ENCODE measurements around the gene RPS10.
"Not testable (repeated sequence)": the region's sequence is repeated elsewhere in the genome, so short reads cannot be mapped to it uniquely, and the experiment has no call there.

The RPS10 gene

DNA sequence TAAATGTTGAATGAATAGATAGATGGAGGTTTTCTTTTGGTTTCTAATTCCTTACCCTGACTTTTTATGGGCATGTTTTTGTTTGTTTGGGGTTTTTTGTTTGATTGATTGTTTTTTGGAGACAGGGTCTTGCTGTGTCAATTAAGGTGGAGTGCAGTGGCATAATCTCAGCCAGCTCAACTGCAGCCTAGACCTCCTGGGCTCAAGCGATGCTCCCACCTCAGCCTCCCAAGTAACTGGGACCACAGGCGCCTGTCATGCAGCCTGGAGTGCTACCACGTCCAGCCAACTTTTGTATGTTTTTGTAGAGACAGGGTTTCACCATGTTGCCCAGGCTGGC lies 31.9 kb downstream of the RPS10 start:
- in situ Hi-C loops (cut with HindIII; ENCODE audit: low sequenced_read_pairs), result no loop called here

DNA sequence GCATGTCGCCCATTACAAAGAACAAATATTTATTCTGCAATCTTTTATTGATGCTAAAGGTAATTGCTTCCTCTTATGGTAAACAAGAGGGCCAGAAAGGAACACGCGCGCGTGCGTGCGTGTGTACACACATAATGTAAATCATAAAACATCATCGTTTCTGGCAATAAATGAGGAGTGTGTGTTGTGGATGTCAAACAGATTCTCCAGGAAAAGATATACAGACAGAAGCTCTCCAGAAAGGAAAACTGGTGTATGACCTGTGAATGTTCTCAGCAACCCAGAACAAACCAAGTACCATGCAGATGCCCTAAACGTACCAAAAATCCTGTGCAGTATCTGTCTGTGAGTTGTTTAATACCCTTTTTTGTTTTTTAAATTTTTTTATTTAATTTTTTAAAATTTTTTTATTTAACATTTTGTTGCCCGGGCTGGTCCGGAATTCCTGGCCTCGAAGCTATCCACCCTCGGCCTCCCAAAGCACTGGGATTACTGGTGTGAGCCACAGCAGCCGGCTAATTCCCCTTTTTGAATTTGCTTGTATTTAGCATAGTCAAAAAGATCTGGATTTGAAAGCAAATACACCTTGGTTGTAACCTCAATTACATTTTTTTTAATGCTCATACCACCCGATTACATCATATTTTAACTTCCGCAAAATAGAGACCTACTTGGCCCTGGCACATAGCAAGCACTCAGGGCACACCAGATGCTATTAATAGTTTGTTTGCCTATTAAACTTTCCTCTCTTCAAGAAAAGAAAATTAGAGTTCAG lies 32.5 kb downstream of the RPS10 start:
- in situ Hi-C loops (cut with HindIII; ENCODE audit: low sequenced_read_pairs), result no loop called here

DNA sequence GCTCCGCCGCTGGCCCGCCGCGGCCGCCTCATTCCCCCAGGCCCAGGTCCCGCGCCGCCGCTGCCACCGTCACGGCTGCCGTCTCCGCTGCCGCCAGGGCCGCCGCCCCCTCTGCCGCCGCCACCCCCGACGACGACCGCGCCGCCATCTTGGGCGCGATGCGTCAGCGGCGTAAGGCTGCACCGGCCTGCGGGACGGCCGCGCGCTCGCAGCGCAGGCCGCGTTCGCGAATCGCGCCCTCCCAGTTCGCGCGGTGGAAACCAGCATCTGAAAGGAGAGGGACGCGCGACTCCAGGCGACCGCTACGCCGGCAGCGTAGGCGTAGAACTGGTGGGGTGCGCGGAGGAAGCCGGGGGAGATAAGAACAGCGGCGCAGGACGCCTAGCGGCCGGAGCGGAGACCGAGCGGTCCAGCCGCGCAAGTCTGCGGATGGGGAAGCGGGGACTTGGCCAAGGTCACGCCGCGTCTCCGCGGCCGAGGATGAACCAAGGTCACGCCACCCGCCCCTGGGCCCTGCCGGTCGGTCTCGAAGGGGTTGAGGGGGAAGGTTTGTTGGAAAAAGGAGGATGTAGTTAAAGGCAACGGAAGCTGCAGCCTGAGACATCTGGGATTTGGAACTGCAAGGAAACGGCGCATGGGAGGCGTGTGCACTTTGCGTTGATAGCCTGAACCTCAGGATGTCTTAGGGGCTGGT lies 33.2 kb downstream of the RPS10 start, which contains the start of gene NUDT3:
TSS of gene NUDT3 (minus strand) at position 173 of the 694 bp plus-strand sequence. CDS start 307 bp downstream, outside the sequence.
- in situ Hi-C loops (cut with HindIII; ENCODE audit: low sequenced_read_pairs), result no loop called here

DNA sequence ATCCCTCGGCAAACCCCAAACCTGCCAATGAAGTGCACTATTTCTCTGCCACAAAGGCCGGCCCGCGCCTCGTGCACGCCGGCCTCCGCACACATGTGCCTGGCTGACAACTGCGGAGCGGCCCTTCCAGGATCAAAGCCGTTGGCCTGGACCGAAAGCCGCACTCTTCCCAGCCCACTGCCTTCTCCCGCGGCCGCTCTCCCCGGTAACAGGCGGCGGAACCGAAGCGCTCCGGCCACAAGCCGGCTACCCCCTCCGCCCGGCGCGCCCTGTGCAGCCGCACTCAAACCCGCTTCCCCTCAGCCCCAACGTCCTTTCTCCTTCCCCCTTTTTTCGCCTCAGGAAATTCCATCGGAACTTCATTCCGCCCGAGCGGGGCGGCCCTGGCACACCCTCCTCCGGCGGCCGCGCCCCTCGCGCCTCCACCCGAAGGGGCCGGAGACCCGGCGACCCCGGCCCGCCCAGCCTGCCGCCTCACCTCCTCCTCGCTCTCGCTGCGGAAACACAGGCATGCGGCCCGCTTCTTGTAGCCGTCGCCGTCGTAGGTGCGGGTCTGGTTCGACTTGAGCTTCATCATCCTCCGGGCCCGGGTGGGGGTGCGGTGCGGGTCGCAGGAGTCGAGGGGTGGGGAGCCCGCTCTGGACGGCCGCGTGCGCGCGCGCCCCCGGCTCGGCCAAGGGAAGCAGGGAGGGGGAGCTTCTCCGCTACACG lies 33.9 kb downstream of the RPS10 start:
- in situ Hi-C loops (cut with HindIII; ENCODE audit: low sequenced_read_pairs), result no loop called here

DNA sequence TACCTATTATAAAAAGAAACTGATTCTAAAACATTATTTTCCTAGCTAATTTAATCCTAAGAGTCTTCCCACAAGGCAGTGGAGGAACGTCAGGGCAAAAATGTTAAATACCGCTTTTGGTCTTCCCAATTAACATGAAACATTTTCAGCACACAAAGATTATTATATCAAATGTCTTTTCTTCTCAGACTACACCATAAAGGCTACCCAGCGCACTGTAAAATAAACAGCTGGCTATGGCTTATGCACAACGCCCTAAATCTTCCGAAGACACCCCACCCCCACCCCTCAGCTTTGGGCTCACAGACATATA lies 34.4 kb downstream of the RPS10 start:
- in situ Hi-C loops (cut with HindIII; ENCODE audit: low sequenced_read_pairs), result no loop called here

DNA sequence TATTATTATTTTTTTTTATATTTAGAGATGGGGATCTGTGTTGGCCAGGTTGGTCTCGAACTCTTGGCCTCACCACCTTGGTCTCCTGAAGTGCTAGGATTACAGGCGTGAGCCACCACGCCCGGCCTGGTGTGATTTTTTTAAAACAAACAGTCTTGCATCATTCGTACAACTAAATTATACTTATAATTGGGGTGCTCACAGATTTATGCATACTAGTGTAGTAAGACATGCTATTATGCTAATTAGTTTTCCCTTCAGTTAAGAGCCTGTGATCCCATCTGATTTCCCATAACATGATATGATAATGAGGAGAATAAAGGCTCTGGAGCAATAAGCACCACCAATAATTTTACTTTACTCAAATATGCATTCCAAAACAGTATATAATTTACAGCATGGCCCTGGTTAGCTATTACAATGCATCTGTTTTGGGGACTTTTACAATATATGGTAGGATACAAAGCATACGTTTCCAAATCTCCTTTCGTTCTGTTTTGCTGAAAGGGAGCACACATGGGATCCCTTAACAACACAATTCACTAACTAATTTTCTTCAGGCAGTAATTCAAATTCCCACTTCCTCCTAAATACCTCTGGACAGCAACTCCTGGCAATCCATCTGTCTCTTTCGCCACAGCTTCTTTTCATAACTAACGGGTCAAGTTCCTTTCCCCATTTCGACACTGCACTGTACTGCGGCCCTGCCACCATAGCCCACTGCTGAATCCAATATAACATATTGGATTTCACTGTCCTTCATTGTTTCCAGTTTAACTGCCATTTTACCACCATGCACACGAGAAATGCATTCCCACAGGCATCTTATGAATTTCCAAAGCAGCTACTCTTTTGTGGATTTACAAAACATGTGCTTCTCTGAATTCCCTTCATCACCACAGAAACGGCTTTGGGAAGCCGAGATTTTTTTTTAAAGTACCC lies 35.1 kb downstream of the RPS10 start:
- in situ Hi-C loops (cut with HindIII; ENCODE audit: low sequenced_read_pairs), result no loop called here

DNA sequence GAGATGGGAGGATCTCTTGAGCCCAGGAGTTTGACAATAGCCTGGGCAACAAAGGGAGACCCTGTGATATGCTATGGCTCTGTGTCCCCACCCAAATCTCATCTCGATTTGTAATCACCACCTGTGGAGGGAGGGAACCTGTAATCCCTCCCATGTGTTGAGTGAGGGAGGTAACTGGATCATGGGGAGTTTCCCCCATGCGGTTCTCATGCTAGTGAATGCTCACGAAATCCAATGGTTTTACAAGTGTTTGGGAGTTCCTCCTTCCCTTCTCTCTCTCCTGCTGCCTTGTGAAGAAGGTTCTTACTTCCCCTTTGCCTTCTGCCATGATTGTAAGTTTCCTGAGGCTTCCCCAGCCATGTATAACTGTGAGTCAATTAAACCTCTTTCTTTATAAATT lies 36.8 kb downstream of the RPS10 start:
- in situ Hi-C loops (cut with HindIII; ENCODE audit: low sequenced_read_pairs), result no loop called here

DNA sequence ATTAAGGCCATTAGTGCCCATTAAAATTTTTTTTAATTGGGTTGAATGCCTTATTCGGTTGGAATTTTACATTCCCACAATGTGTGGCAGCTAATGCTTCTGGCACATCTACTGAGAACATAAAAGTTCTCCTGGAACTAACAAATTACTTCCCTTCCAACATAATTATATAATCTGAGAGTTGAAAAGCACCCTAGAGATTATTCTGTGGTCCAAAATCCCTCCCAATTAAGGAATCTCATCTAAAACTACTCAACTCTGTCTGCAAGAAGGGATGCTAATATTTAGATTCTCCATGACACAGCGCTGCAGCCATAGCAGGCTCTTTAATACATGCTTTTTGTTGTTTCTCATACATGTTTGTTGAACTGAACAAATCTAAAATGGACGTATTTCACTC lies 37.4 kb downstream of the RPS10 start:
- in situ Hi-C loops (cut with HindIII; ENCODE audit: low sequenced_read_pairs), result no loop called here

DNA sequence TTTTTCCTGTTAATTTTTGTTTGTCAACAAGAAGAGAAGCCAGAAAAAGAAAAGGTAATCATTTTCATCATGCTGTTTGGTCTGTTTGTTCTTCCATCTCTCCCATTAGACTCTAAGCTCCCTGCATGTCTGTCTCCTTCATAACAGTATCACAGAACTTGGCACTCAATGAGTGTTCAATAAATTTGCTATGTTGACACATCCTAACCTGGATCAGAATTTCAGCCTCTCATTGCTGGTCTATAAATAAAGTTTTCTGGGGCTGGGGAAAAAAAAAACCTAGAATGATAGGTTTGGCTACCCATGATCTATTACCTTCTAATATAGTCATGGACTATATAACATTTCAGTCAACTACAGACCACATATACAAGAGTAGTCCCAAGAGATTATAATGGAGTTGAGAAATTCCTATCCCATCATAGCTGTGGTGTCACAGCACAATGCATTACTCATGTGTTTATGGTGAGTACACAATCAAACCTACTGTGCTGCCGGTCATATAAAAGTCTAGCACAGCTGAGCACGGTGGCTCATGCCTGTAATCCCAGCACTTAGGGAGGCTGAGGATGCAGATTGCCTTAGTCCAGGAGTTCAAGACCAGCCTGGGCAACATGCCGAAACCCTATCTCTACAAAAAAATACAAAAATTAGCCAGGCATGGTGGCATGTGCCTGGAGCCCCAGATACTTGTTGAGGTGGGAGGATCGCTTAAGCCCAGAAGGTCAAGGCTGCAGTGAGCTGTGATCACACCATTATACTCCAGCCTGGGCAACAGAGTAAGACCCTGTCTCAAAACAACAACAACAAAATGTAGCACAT lies 39.3 kb downstream of the RPS10 start:
- in situ Hi-C loops (cut with HindIII; ENCODE audit: low sequenced_read_pairs), result no loop called here

DNA sequence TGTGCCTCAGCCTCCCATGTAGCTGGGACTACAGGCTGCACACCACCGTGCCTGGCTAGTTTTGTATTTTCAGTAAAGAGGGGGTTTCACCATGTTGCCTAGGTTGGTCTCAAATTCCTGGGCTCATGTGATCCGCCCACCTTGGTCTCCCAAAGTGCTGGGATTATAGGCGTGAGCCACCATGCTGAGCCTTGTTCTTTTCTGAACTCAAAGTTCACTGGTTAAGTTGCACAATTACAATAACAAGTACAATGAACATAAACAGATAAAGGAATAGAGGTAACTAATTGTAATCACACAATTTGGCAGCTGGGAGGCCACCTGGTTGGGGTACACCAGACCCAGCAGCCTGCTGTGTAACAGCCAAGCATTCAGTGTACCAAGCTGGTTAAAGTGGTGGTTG lies 40.1 kb downstream of the RPS10 start:
- in situ Hi-C loops (cut with HindIII; ENCODE audit: low sequenced_read_pairs), result no loop called here

DNA sequence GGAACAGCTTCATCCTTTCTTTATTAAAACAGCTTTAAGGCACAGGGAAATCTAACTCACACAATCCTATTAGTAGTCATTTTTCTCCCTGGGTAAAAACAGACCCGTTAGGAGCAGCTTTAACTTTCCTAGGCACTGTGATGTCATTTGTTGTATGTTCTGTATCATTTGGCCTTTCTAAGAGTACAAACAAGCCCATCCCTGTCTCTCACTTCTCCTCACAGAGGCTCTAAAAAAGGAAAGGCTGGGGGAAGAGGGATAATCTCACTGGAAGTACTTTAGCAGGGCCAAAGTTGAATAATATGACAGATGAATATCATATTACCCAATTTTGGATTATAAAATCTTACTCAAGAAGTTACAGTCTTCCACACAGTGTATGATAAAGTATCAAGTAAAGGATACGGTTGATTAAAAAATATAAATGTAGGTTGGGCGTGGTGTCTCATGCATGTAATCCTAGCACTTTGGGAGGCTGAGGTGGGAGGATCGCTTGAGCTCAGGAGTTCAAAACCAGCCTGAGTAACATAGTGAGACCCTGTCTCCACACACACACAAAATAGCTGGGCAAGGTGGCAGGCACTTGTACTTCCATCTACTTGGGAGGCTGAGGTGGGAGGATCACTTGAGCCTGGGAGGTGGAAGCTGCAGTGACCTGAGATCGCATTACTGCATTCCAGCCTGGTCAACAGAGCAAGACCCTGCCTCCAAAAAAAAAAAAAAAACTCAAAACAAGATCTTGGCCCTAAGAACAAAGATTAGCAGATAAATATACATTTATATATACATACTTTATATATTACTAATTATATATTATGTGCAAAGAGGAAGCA lies 41.3 kb downstream of the RPS10 start:
- in situ Hi-C loops (cut with HindIII; ENCODE audit: low sequenced_read_pairs), result no loop called here

DNA sequence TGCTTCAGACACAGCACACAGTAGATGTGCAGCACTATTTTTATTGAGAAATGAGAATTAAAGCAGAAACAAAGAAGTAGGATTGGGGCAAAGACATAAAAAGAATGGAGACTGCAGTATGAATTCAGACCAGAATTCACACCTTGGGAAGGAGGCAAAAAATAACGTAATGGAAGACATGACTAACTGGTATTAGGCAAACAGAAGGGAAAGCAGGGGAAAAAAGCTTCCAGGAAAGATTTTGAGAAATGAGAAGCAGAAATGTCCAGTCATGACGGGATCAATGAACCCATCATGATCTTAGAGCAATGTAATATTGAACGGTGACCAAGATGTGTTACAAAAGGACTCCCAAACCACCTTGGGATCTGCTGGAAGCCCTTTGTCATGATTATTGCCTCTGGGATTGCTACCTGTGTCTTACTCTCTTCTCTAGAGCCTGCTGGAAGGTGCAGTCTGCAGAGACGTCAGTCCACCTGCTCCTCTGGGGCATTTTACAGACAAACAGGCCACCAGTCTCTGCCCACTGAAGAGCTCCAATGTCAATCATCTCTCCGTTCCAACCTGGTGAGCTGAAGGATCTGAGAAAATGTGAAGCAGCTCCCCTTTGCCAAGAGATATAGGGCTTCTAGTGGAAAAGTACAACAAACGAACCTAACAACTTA lies 42.1 kb downstream of the RPS10 start:
- in situ Hi-C loops (cut with HindIII; ENCODE audit: low sequenced_read_pairs), result no loop called here

DNA sequence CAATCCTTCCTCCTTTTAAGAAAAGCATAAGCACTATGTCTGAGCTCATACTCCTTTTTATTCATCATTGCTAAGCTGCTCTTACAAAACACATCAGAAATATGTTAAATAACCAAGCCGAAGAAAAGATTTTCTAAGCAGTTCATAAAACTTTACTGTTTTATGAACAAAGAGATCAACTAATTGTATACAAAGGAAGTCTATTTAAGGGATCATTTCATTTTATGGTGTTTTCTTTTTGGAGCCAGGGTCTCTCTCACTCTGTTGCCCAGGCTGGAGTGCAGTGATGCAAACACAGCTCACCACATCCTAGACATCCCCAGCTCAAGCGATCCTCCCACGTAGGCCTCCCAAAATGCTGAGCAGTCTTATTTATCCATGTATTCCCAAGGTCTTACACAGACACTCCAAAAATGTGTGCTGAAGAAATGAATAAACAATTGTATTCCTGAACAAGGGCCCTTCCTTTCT lies 42.7 kb downstream of the RPS10 start:
- in situ Hi-C loops (cut with HindIII; ENCODE audit: low sequenced_read_pairs), result no loop called here

DNA sequence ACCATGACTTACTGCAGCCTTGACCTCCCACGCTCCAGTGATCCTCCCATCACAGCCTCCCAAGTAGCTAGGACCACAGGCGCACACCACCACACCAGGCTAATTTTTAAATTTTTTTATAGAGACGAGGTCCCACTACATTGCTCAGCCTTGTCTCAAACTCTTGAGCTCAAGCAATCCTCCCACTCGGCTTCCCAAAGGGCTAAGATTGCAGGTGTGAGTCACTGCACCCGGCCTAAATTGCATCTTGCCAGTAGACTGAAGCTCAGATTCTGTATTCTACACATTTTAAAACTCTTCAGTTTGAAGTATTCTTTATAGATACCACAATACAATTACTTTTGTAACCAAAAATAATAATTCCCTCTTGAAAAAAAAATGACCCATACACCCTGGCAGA lies 44.8 kb downstream of the RPS10 start:
- in situ Hi-C loops (cut with HindIII; ENCODE audit: low sequenced_read_pairs), result no loop called here

DNA sequence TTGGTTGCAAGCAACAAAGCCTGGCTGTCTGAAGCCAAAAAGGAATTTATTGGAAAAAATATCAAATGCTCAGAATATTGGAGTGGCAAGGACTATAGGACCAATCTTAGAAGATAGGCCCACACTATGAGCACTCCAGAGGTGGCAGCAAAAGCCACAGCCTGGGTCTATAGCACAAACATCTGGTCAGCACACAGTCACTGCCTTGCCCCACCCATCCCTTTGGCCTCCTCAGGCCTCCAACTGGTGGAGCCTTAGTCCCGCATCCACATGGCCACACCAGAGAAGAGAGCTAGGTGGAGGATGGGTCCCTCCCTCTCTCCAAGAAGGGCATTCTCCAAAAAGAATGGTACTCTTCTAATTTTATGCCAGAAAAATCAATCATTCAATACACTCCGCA lies 47.4 kb downstream of the RPS10 start:
- in situ Hi-C loops (cut with HindIII; ENCODE audit: low sequenced_read_pairs), result no loop called here

DNA sequence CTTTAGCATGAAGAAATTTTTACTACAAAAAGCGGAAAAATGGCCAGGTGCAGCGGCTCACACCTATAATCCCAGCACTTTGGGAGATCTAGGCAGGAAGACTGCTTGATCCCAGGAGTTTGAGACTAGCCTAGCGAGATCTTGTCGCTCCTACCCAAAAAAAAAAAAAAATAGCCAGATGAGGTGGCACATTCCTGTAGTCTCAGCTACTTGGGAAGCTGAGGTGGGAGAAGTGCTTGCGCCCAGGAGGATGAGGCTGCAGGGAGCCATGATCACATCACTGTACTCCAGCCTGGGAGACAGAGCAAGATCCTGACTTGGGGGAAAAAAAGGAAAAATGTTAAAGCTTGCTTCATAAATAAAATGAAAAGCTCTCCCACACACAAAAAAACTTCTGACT lies 47.9 kb downstream of the RPS10 start:
- in situ Hi-C loops (cut with HindIII; ENCODE audit: low sequenced_read_pairs), result no loop called here

DNA sequence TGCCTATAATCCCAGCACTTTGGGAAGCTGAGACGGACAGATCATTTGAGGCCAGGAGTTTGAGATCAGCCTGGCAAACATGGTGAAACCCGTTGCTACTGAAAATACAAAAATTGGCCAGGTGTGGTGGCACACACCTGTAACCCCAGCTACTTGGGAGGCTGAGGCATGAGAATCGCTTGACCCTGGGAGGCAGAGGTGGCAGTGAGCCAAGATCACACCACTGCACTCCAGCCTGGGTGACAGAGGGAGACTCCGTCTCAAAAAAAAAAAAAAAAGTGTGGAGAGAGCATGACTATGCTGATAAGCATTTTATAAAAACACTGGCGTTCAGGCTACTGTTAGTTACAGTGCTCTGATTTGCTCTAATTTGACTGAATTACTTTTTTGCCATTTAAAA lies 48.3 kb downstream of the RPS10 start:
- in situ Hi-C loops (cut with HindIII; ENCODE audit: low sequenced_read_pairs), result not testable (repeated sequence)

DNA sequence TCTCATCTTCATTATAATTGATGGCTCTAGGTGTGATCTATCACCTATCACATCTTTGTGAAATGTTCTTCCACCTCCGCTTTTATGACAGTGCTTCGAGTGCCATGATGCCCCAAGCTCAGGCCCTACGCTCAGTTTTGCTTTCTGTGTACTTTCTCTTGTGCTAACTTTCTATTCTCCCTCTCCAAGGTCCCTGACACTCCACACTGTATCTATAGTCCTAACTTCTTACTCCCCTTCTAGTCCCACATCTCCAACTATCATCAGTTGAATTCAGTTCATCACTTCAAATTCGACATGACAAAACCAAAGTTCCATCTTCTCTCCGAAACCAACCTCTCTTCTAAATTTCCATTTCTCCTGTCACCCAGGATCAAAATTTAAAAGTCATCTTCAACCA lies 50.0 kb downstream of the RPS10 start:
- in situ Hi-C loops (cut with HindIII; ENCODE audit: low sequenced_read_pairs), result no loop called here

DNA sequence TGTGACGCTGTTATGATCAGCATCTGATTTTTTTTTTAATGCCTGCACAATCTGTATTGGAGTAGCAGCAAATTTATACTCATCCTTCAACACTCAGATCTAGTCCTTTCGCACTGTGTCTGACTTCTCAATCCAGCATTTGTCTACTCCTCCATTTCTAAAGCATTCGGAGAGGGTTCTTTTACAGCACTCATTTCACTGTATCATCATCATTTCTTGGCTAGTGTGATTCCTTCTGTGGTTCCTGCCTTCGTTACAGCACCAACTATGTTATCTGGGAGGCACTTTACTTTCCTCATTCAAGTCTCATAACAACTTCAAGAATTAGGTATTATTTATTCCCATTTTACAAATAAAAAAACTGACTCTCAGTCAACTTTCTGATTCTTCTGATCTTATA lies 51.4 kb downstream of the RPS10 start:
- in situ Hi-C loops (cut with HindIII; ENCODE audit: low sequenced_read_pairs), result no loop called here
